Thoracic aorta (tissue), 2 donors: ENCODE measurements around the gene TPSB2. TPM values are rescaled to one million over a fixed set of nuclear protein-coding genes. Genes with fewer than 3 reads are reported as not detected.

ENCODE experiments used
- ATAC-seq: fragments of 150-250 bp; one replicate; pipeline ENCODE4 v1.8.0; 2017; ENCODE audit warnings: low read depth; ENCODE audit not compliant: insufficient number of reproducible peaks, low FRiP score
- DNase-seq: peaks from one replicate; pipeline ENCODE4 v3.0.0-alpha.2; 2020; ENCODE audit warnings: low spot score
- H3K27ac ChIP-seq, 2 donors: fragments of 200-600 bp; sonication (generic); 1 replicate in 1 of 2; 2 replicates in 1 of 2; pipeline ENCODE4 v1.5.1; 2016; ENCODE audit warnings: mild to moderate bottlenecking in 2 of 2, moderate library complexity in 2 of 2
- H3K27me3 ChIP-seq: fragments of 200-600 bp; sonication (generic); replicated peaks from 2 replicates; pipeline ENCODE4 v1.6.0; 2016; ENCODE audit warnings: mild to moderate bottlenecking; ENCODE audit not compliant: insufficient read depth
- H3K36me3 ChIP-seq: fragments of 200-600 bp; sonication (generic); one replicate; pipeline ENCODE4 v1.5.1; 2016
- H3K4me1 ChIP-seq, 2 donors: fragments of 200-600 bp; sonication (generic); 1 replicate in 1 of 2; 2 replicates in 1 of 2; pipeline versions ENCODE4 v1.5.1 to v1.6.0; 2016; ENCODE audit warnings: low read depth in 2 of 2, mild to moderate bottlenecking in 1 of 2; ENCODE audit not compliant: control insufficient read depth in 1 of 2
- H3K4me3 ChIP-seq: fragments of 200-600 bp; sonication (generic); 2 replicates; pipeline ENCODE4 v1.5.1; 2016; ENCODE audit warnings: mild to moderate bottlenecking
- H3K9me3 ChIP-seq: fragments of 200-600 bp; sonication (generic); 2 replicates; pipeline ENCODE4 v1.5.1; 2016
- total RNA-seq, 2 donors: library from RNA; depleted of rRNA; stranded (reverse); fragments of >200 nt; gene quantifications; one replicate each; pipeline versions ENCODE4 v1.1.0 to v1.2.3, GENCODE V29; 2016
- TF ChIP-seq, protein P1 (sequence below): fragments of 200-600 bp; sonication (generic); IDR thresholded peaks from one replicate; pipeline ENCODE4 v1.5.1; 2019; ENCODE audit warnings: antibody characterized with exemption

TPSB2 gene
- total RNA-seq, 2 donors from 2014 or later: 58.3 to 198 TPM

GRCh38 chr16:1218061-1218929 lies 11.7 kb downstream of the TPSB2 start:
- ATAC-seq: no peak
- no peak for DNase-seq
- no peaks in the 10 kb centered on the region for H3K9me3 ChIP-seq
- H3K36me3 ChIP-seq: no peaks in the 10 kb centered on the region
- H3K27me3 ChIP-seq: no peaks in the 10 kb centered on the region
- no peak overlapping the region for H3K4me3 ChIP-seq
- H3K4me1 ChIP-seq: no peaks in the 10 kb centered on the region
- TF ChIP-seq, protein P1, sequence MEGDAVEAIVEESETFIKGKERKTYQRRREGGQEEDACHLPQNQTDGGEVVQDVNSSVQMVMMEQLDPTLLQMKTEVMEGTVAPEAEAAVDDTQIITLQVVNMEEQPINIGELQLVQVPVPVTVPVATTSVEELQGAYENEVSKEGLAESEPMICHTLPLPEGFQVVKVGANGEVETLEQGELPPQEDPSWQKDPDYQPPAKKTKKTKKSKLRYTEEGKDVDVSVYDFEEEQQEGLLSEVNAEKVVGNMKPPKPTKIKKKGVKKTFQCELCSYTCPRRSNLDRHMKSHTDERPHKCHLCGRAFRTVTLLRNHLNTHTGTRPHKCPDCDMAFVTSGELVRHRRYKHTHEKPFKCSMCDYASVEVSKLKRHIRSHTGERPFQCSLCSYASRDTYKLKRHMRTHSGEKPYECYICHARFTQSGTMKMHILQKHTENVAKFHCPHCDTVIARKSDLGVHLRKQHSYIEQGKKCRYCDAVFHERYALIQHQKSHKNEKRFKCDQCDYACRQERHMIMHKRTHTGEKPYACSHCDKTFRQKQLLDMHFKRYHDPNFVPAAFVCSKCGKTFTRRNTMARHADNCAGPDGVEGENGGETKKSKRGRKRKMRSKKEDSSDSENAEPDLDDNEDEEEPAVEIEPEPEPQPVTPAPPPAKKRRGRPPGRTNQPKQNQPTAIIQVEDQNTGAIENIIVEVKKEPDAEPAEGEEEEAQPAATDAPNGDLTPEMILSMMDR: no peak
- no peak overlapping the region for H3K27ac ChIP-seq

GRCh38 chr16:1217526-1217925 lies 12.5 kb downstream of the TPSB2 start:
- ATAC-seq: no peak
- no peak overlapping the region for H3K4me3 ChIP-seq
- no peaks in the 10 kb centered on the region for H3K36me3 ChIP-seq
- no peak for DNase-seq
- no peaks in the 10 kb centered on the region for H3K27me3 ChIP-seq
- H3K4me1 ChIP-seq: no peaks in the 10 kb centered on the region
- TF ChIP-seq, protein P1: no peak
- H3K9me3 ChIP-seq: no peaks in the 10 kb centered on the region
- no peak overlapping the region for H3K27ac ChIP-seq

GRCh38 chr16:1216681-1217400 lies 13.1 kb downstream of the TPSB2 start:
- DNase-seq (no peak), ATAC-seq (no peak)
- no peaks in the 10 kb centered on the region for H3K27me3 ChIP-seq
- TF ChIP-seq, protein P1: no peak
- H3K4me1 ChIP-seq: no peaks in the 10 kb centered on the region
- H3K4me3 ChIP-seq: no peak overlapping the region
- H3K27ac ChIP-seq: no peak overlapping the region
- H3K9me3 ChIP-seq: no peaks in the 10 kb centered on the region
- no peaks in the 10 kb centered on the region for H3K36me3 ChIP-seq

GRCh38 chr16:1216296-1216619 lies 13.7 kb downstream of the TPSB2 start:
- DNase-seq: no peak
- H3K4me1 ChIP-seq: no peaks in the 10 kb centered on the region
- H3K36me3 ChIP-seq: no peaks in the 10 kb centered on the region
- ATAC-seq: no peak
- H3K27ac ChIP-seq: no peak overlapping the region
- TF ChIP-seq, protein P1: no peak
- no peaks in the 10 kb centered on the region for H3K27me3 ChIP-seq
- no peaks in the 10 kb centered on the region for H3K9me3 ChIP-seq
- no peak overlapping the region for H3K4me3 ChIP-seq

DNA sequence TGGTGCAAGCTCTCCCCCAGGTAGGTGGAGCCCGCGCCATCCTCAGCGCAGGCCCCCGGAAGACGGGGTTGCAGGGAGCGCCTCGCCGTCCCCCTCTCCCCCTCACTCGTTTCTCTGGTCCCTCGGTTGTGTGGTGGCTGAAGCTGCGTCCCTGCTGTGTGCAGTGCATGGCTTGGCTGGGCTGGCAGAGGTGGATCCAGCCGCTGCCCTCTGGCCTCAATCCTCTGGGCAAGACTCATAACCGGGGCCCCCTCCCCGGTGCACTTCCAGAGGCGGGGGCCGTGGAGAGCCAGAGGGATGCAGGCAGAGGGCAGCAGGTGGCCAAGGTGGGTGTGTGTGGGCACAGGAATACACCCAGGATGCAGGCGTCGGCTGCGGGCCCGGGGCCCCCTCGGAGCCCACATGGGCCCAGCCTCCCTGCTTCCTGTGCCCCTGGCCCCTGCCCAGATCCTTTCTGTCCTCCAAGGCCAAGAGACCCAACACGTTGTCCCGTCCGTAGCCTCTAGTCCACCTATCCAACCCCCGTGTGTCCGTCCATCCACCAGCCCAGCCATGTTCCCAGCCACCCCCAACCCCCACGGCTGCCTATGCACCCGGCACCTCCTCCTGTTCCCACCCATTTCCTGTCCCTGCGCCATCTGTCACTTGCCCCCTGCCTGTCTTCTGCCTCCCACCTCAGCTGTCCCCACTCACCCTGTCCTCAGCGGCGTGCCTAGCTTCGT lies 14.2 kb downstream of the TPSB2 start:
- H3K9me3 ChIP-seq: no peaks in the 10 kb centered on the region
- ATAC-seq (no peak), DNase-seq (no peak)
- no peaks in the 10 kb centered on the region for H3K4me1 ChIP-seq
- TF ChIP-seq, protein P1: no peak
- no peaks in the 10 kb centered on the region for H3K27me3 ChIP-seq
- no peak overlapping the region for H3K27ac ChIP-seq
- no peaks in the 10 kb centered on the region for H3K36me3 ChIP-seq
- H3K4me3 ChIP-seq: no peak overlapping the region
